Measurements from ENCODE around the gene PLD1.

GRCh38 chr3:171652932-171653331 lies 157.4 kb downstream of the PLD1 start:
- TF ChIP-seq CTCF (IDR thresholded peaks at IDR 0.05), result no peak
- TF ChIP-seq POLR2AphosphoS5 (IDR thresholded peaks at IDR 0.05), result no peak
- no peak for TF ChIP-seq POLR2A (IDR thresholded peaks at IDR 0.05)
- TF ChIP-seq EP300 (IDR thresholded peaks at IDR 0.05), result no peak
